SH-SY5Y (cell line): ENCODE results near the gene CSRP1.

Experiments
- GATA2 ChIP-seq: IDR thresholded peaks from 2 replicates; pipeline ENCODE4 v1.6.1; 2011; ENCODE audit warnings: mild to moderate bottlenecking, low read depth, low read length
- GATA3 ChIP-seq: IDR thresholded peaks from 2 replicates; pipeline ENCODE4 v1.6.1; 2011; ENCODE audit warnings: low read depth, mild to moderate bottlenecking, low read length, moderate library complexity

Gene CSRP1

GRCh38 chr1:201499191-201499590, 7.7 kb downstream of the CSRP1 start:
- TF ChIP-seq GATA2 = no peak
- TF ChIP-seq GATA3 = no peak

- TF ChIP-seq GATA2 (no peak), GATA3 (no peak)
Measured at GRCh38 chr1:201498621-201499020, 8.3 kb downstream of the CSRP1 start.

- TF ChIP-seq GATA2 (no peak), GATA3 (no peak)
Measured at GRCh38 chr1:201497935-201498509, 8.9 kb downstream of the CSRP1 start.

GRCh38 chr1:201496296-201496690, 10.6 kb downstream of the CSRP1 start:
- TF ChIP-seq GATA3 (no peak), GATA2 (no peak)

- TF ChIP-seq GATA3 (no peak), GATA2 (no peak)
Measured at GRCh38 chr1:201495551-201496295, 11.2 kb downstream of the CSRP1 start.

- TF ChIP-seq GATA2 = no peak
- TF ChIP-seq GATA3 = no peak
Measured at GRCh38 chr1:201493757-201494617, 12.9 kb downstream of the CSRP1 start.

- no peak for TF ChIP-seq GATA3
- no peak for TF ChIP-seq GATA2
Measured at GRCh38 chr1:201491896-201492511, 14.9 kb downstream of the CSRP1 start.

- TF ChIP-seq GATA2 (no peak), GATA3 (no peak)
Measured at GRCh38 chr1:201490708-201491131, 16.2 kb downstream of the CSRP1 start.

- TF ChIP-seq GATA2 = no peak
- TF ChIP-seq GATA3 = no peak
Measured at GRCh38 chr1:201489643-201490261, 17.2 kb downstream of the CSRP1 start.

- no peak for TF ChIP-seq GATA2
- no peak for TF ChIP-seq GATA3
Measured at GRCh38 chr1:201488830-201489589, 17.9 kb downstream of the CSRP1 start.

GRCh38 chr1:201487742-201488141, 19.2 kb downstream of the CSRP1 start:
- TF ChIP-seq GATA2 (no peak), GATA3 (no peak)

- TF ChIP-seq GATA2 (no peak), GATA3 (no peak)
Measured at GRCh38 chr1:201486187-201486586, 20.7 kb downstream of the CSRP1 start.

- no peak for TF ChIP-seq GATA2
- TF ChIP-seq GATA3 = no peak
Measured at GRCh38 chr1:201485184-201485774, 21.6 kb downstream of the CSRP1 start.
